Osteoblast (primary cell): ENCODE results near the gene RETREG1. TPM values are rescaled to one million over a fixed set of nuclear protein-coding genes. Genes with fewer than 3 reads are reported as not detected.
"Not testable (repeated sequence)": the region's sequence is repeated elsewhere in the genome, so short reads cannot be mapped to it uniquely, and the experiment has no call there.

Source experiments
- DNase-seq: peaks from one replicate; pipeline ENCODE4 v3.0.0; 2011; ENCODE audit warnings: low spot score, mixed read lengths; ENCODE audit not compliant: insufficient read length; ENCODE audit errors: missing footprints
- H2AFZ ChIP-seq: 2 replicates; pipeline ENCODE4 v1.6.0; 2011; ENCODE audit warnings: mild to moderate bottlenecking, low read length
- H3K27ac ChIP-seq: 2 replicates; pipeline ENCODE4 v1.5.1; 2011; ENCODE audit warnings: mild to moderate bottlenecking, low read depth, low read length, moderate library complexity
- H3K27me3 ChIP-seq: 2 replicates; pipeline ENCODE4 v1.6.0; 2012; ENCODE audit warnings: mild to moderate bottlenecking, control low read depth, inconsistent platforms, low read length, moderate library complexity; ENCODE audit not compliant: insufficient read depth
- H3K36me3 ChIP-seq: 2 replicates; pipeline ENCODE4 v1.5.1; 2011; ENCODE audit warnings: mild to moderate bottlenecking, low read length, control low read depth, moderate library complexity; ENCODE audit not compliant: insufficient read depth
- H3K4me1 ChIP-seq: 2 replicates; pipeline ENCODE4 v1.5.1; 2011; ENCODE audit warnings: mild to moderate bottlenecking, low read length, control low read depth, moderate library complexity; ENCODE audit not compliant: insufficient read depth
- H3K4me2 ChIP-seq: 2 replicates; pipeline ENCODE4 v1.6.0; 2011; ENCODE audit warnings: mild to moderate bottlenecking, low read length; ENCODE audit not compliant: insufficient read depth
- H3K4me3 ChIP-seq: fragments of 200-600 bp; sonication (generic); 3 replicates; pipeline ENCODE4 v1.5.1; 2012; ENCODE audit warnings: mild to moderate bottlenecking, low read length, inconsistent platforms; ENCODE audit not compliant: insufficient read depth
- H3K79me2 ChIP-seq: 2 replicates; pipeline ENCODE4 v1.6.0; 2012; ENCODE audit warnings: mild to moderate bottlenecking, low read length, control low read depth, inconsistent platforms; ENCODE audit not compliant: insufficient read depth
- H3K9me3 ChIP-seq: 2 replicates; pipeline ENCODE4 v1.5.1; 2011; ENCODE audit warnings: low read depth, low read length, control low read depth
- H4K20me1 ChIP-seq: 2 replicates; pipeline ENCODE4 v1.6.0; 2012; ENCODE audit warnings: mild to moderate bottlenecking, low read length, control low read depth; ENCODE audit not compliant: insufficient read depth
- total RNA-seq: library from RNA; depleted of rRNA; stranded (reverse); fragments of >200 nt; gene quantifications from 2 replicates; pipeline ENCODE4 v1.2.3, GENCODE V29; 2012
- TF ChIP-seq, protein P1 (sequence below): IDR thresholded peaks from 2 replicates; pipeline ENCODE4 v1.5.1; 2011; ENCODE audit warnings: mild to moderate bottlenecking, low read depth, low read length, moderate library complexity; ENCODE audit errors: extremely low read depth

RETREG1 gene
- total RNA-seq, 1 donor, result 8.3 TPM

DNA sequence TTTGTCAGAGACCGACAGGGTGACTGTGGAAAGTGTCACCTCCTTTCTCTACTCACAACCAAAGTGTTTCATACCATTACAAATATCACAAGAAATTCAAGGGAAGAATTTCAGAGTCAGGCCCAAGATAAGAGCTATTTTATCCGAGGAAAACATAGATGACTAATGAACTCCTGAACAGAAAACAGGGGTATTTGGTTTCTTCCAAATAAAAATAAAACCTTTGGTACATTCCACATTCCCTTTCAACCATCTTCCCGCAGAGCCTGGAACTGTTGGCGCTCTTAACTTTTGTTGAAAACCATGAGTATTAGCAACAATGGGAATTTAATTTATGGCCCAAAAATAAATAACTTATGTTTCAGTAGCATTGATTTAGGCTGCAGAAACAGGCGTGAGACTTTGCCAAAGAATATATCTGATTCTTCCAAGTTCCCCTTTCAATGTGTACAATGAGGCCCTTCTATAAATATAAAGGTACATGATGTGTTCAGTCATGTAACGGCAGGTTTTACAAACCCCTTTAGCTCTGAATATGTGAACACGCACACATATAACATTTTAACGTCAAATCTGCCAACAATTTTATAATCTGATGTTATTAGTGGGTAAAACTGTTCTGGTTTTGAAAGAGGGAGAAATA, 69.5 kb downstream of the RETREG1 start:
- H3K36me3 ChIP-seq, result no peaks in the 10 kb centered on the region
- H3K4me3 ChIP-seq, result no peak overlapping the region
- no peak overlapping the region for H3K27ac ChIP-seq
- no peaks in the 10 kb centered on the region for H3K9me3 ChIP-seq
- H3K27me3 ChIP-seq, result no peaks in the 10 kb centered on the region
- H2AFZ ChIP-seq, result no peak overlapping the region
- no peaks in the 10 kb centered on the region for H4K20me1 ChIP-seq
- H3K4me1 ChIP-seq, result peaks cover 8% of the 10 kb centered on the region
- TF ChIP-seq, protein P1, sequence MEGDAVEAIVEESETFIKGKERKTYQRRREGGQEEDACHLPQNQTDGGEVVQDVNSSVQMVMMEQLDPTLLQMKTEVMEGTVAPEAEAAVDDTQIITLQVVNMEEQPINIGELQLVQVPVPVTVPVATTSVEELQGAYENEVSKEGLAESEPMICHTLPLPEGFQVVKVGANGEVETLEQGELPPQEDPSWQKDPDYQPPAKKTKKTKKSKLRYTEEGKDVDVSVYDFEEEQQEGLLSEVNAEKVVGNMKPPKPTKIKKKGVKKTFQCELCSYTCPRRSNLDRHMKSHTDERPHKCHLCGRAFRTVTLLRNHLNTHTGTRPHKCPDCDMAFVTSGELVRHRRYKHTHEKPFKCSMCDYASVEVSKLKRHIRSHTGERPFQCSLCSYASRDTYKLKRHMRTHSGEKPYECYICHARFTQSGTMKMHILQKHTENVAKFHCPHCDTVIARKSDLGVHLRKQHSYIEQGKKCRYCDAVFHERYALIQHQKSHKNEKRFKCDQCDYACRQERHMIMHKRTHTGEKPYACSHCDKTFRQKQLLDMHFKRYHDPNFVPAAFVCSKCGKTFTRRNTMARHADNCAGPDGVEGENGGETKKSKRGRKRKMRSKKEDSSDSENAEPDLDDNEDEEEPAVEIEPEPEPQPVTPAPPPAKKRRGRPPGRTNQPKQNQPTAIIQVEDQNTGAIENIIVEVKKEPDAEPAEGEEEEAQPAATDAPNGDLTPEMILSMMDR, result no peak
- H3K4me2 ChIP-seq, result no peak overlapping the region
- no peak for DNase-seq
- H3K79me2 ChIP-seq, result no peaks in the 10 kb centered on the region

DNA sequence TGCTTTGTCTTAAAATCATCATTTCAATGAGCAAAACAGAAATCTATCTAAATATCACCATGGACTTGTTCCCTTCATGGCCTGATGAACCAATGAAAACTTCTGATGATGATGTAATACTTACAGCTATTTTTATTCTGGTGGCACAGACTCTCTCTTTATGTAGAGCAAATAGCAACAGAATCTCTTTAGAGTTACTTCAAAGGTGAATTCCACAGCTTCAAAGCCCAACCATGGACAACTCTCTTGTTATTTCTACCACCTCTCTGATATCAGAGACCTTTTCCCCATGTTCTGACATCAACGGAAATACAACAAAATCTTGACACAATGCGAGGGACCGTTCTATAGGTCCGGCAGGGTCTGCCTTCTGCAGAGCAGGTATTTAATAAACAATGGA, 70.1 kb downstream of the RETREG1 start:
- no peak for DNase-seq
- H3K4me2 ChIP-seq, result no peak overlapping the region

GRCh38 chr5:16544607-16545374, 72.0 kb downstream of the RETREG1 start:
- H4K20me1 ChIP-seq, result no peaks in the 10 kb centered on the region
- H3K9me3 ChIP-seq, result no peaks in the 10 kb centered on the region
- H3K27ac ChIP-seq, result no peak overlapping the region
- no peaks in the 10 kb centered on the region for H3K36me3 ChIP-seq
- no peaks in the 10 kb centered on the region for H3K79me2 ChIP-seq
- DNase-seq, result no peak
- TF ChIP-seq, protein P1, result no peak
- H2AFZ ChIP-seq, result no peak overlapping the region
- H3K4me1 ChIP-seq, result peaks cover 18% of the 10 kb centered on the region
- H3K27me3 ChIP-seq, result no peaks in the 10 kb centered on the region
- H3K4me3 ChIP-seq, result no peak overlapping the region
- no peak overlapping the region for H3K4me2 ChIP-seq

More for the DNA sequence above, 70.1 kb downstream of the RETREG1 start:
- H2AFZ ChIP-seq, result no peak overlapping the region
- H3K79me2 ChIP-seq, result no peaks in the 10 kb centered on the region
- H3K9me3 ChIP-seq, result no peaks in the 10 kb centered on the region
- H3K27ac ChIP-seq, result no peak overlapping the region
- H3K4me3 ChIP-seq, result no peak overlapping the region
- no peaks in the 10 kb centered on the region for H3K27me3 ChIP-seq
- TF ChIP-seq, protein P1, result no peak
- H3K36me3 ChIP-seq, result no peaks in the 10 kb centered on the region
- H4K20me1 ChIP-seq, result no peaks in the 10 kb centered on the region
- peaks cover 8% of the 10 kb centered on the region for H3K4me1 ChIP-seq

- not testable (repeated sequence) for DNase-seq, H3K27ac ChIP-seq, H3K9me3 ChIP-seq, H4K20me1 ChIP-seq, H3K4me2 ChIP-seq, H3K4me3 ChIP-seq, H2AFZ ChIP-seq, H3K27me3 ChIP-seq, H3K36me3 ChIP-seq, H3K79me2 ChIP-seq
- H3K4me1 ChIP-seq, result peaks cover 20% of the 10 kb centered on the region
Measured at GRCh38 chr5:16543206-16543605, 73.6 kb downstream of the RETREG1 start.
